GM21381 (cell line): ENCODE data around the gene PNPLA5.

Experiments used
- ATAC-seq: cut with Tn5 transposase; IDR thresholded peaks from one replicate; pipeline ENCODE4 v1.9.1; 2021; ENCODE audit warnings: mild to moderate bottlenecking, moderate library complexity; ENCODE audit not compliant: unreplicated experiment

The PNPLA5 gene

GRCh38 chr22:43840851-43841250, 51.0 kb downstream of the PNPLA5 start:
- ATAC-seq: no peak

- ATAC-seq: no peak
Observed at GRCh38 chr22:43840431-43840830, 51.4 kb downstream of the PNPLA5 start.

GRCh38 chr22:43839781-43840180, 52.0 kb downstream of the PNPLA5 start:
- no peak for ATAC-seq

- ATAC-seq: no peak
Observed at GRCh38 chr22:43838571-43839307, 53.1 kb downstream of the PNPLA5 start.

- ATAC-seq: no peak
Observed at GRCh38 chr22:43838161-43838560, 53.7 kb downstream of the PNPLA5 start.

DNA sequence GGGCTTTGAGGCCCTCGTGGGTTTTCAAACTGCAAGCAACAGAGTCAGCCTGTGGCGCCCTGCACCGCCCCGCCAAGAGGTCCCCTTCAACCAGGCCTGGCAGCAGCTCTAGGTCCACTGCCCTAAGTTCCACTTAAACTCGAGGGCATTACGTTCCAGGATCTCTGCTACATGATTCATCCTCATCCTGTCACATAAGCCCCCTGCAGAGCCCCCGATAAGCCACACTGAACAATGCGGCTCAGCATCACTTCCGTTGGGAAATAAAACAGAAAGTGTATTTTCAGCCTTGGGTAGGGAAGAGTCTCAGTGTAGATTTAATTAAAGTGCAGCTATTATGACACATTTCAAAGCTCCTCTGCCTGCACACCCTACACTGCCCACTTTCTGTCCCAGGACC, 54.1 kb downstream of the PNPLA5 start:
- ATAC-seq: no peak

DNA sequence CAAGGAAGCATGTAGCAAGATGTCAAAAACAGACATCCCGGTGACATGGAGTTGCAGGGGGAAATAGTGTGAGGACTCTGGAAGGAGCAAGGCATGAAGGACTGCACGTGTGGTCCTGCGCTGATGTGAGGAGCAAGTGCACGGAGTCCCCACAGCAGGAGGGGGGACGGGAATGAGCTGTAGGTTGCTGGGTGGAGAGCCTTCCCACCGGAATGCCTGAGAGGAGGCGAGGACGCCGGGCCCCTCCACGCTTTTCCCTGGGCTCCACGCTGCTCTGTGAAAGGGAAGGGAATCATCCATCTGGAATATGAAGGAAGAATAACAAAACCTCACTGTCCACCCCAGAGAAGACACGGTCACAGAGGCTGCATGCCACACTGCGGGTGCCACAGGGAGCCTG, 56.1 kb downstream of the PNPLA5 start:
- ATAC-seq: no peak

DNA sequence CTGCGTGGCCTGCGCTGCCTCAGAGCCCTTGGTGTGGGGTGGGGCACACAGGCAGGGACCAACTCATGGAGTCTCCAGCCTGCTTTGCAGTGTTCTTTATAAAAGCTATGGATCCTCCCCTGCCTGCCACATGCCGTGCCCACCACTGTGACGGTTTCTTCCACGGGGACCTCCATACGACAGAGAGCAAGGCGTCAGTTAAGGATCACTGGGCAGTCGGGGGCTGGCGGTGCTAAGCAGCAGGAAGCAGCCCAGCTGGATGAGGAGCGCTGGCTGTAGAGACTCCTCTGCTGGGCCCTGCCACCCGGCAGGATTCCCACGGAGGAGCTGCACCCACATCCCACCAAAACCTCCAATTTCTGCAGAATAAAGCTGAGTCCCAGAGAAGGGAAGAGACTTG, 56.6 kb downstream of the PNPLA5 start:
- no peak for ATAC-seq

DNA sequence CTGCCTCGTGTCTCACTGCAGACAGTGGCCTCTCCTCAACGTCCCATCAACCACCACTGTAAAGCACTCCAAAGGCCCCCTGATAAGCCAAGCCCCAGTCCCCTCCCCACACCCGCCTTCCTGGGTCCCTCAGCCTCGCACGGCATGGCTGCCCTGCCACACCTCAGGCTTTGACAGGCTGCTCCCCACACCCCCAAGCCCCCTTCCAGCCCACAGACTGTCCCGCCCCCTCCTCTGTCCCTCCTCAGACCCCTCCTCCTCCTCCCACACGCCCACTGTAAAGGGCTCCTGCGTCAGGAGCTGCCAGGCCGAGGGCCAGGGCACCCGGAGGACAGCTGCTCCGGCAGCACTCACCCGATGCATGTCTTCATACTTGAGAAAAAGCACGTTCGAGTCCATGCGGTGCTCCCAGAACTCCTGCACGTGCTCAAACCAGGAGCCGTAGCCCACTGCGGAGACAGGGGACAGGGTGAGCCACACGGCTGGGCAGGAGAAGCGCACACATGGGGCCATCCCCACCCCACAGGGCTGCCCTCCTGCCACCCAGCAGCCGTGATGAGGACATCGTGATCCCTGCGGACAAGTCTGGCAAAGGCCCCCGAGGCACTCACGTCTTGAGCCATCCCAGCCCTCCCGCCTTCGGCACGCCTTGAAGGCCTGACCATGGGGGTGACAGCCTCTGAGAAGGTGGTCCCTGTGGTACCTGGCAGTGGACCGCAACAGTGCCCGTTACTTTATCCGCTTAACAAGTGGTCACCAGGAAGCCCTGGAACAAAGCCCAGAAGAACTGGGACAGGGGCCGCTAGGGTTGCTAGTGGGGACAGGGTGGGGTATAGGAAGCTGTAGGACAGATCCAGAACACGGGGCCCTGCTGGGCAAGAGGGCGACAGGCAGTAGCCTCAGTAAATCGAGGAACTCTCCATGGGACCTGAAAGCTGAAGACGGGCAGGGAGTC, 58.2 kb downstream of the PNPLA5 start:
- no peak for ATAC-seq

DNA sequence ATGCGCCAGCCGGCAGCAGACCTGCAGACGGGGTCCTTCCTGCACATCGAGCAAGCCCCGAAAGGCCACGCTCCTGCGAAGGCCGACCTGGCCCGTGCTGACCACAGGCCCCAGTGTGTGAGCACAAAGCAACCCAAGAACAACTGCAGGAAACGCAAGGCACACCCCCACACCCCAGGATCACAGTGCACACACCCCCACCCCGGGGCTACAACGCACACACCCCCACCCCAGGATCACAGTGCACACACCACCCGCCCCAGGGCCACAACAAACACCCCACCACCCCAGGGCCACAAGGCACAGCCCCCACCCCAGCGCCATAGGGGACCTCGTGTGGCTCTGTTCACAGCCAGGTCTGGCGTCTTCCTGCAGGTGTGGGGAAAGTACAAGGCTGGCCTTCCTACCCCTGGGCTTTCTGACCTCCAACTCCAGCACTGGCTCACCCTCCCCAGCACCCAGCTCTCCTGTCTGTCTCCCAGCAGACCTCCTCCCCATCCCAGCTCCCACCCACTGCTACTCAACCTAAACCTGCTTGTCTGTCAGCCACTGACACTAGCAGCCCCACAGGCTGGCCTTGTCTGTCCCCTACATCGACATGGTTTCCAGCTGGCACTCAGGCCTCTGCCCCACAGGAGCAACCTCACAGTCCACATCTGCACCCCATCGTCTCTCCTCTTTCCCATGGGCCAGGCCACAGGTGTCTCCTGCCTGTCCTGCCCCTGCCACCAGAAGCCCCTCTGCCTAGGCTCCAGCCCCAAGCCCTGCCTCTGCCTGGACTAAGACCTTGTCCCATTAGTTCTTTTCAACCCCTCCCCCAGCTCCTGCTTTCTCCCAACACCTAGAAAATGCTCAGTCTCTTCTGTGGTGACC, 59.2 kb downstream of the PNPLA5 start:
- no peak for ATAC-seq

DNA sequence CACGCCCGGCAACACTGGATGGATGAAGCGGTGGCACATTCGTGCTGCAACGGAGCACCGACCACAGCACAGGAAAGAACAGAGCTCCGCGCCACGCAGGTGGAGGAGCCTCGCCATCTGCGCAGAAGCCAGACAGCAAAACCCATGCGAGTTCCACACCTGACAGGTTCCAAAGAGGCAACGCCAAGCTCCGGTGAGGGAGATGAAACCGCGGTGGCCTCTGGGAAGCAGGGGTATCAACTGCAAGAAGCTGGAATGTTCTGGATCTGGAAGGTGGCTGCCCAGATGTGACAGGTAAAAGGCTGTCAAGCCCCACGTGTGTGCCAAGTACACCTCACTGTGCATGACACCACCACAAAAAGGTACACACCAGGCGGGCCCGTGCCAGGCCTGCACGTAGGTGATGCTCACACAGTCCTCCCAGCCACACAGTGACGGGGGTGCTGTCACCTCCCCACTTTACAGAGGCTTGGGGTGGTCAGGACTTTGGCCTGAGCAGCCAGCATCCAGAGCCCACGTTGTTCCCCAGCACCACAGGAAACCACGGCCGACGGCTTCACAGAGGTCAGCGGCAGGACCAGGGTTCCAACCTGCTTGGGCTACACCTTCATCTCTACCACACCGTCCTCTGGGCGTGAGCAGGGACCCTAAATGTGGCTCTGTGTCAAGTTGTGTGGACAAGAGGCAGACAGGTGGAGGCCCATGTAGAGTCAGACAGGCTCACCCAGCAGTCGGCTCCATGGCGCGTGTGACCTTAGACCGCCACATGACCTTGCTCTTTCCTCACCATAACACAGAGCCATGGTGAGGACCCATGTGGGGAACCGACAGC, 60.0 kb downstream of the PNPLA5 start:
- ATAC-seq: no peak

GRCh38 chr22:43830931-43831560, 60.8 kb downstream of the PNPLA5 start:
- no peak for ATAC-seq

- ATAC-seq: no peak
Observed at GRCh38 chr22:43829904-43830851, 61.6 kb downstream of the PNPLA5 start.
